Measurements from ENCODE around the gene ERCC3.
"Not testable (repeated sequence)": the region's sequence is repeated elsewhere in the genome, so short reads cannot be mapped to it uniquely, and the experiment has no call there.

The ERCC3 gene

DNA sequence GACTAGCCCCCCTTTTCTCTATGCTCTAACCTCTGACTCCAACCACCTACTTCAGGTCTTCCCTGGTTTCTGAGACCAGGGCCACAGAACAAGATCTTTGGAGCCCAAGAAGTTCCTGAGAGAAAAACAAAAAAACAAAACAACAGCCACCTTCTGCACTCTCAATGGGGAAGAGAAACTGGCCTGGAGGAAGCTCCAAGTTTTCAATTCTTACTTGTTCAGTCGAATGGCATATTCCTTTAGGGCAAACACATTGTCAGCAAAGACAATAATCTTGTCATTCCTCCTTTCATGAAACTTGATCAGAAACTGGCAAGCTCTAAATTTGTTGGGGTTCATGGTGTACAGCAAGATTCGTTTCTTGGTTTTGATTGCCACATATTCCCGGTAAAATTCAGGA is 15.0 kb downstream of the ERCC3 start:
- DNase-seq = no peak

GRCh38 chr2:127277028-127277427 is 16.9 kb downstream of the ERCC3 start:
- DNase-seq = no peak

DNA sequence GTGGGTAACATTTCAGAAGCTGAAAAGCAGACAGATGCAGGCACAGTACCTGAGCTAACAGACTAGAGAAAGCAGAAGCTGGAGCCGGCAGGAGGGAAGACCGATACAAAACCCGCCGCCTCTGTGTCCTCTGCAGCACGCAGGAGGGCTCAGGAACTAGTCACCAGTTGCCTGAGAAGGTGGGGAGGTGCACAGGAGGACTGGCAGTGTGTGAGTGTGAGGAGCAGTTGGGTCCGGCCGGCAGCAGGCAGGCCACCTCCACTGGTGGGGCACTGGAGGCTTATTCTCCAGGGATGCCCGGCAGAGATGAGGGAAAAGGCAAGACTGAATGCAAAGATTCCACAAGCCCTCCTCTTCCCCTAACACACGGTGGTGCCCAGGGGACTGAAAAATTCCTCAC is 18.2 kb downstream of the ERCC3 start:
- no peak for DNase-seq

DNA sequence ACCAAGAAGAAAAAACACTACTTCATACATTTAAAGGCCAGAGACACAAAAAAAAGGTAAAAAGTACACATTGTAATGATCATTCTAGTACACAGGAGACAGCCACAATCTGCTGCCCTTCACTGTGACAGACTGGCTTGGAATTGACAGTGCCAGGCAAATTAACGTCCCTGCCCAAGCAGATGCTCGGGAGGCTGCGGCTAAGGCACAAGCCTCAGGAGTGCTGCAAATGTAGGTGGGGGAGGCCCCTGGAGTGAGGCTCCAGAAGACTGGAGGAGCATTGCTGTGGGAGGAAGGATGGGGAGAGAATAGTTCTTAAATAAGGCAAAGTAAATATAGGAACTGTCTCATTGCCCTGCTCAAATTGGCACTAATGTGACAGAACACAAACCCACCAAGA is 18.6 kb downstream of the ERCC3 start:
- no peak for DNase-seq

DNA sequence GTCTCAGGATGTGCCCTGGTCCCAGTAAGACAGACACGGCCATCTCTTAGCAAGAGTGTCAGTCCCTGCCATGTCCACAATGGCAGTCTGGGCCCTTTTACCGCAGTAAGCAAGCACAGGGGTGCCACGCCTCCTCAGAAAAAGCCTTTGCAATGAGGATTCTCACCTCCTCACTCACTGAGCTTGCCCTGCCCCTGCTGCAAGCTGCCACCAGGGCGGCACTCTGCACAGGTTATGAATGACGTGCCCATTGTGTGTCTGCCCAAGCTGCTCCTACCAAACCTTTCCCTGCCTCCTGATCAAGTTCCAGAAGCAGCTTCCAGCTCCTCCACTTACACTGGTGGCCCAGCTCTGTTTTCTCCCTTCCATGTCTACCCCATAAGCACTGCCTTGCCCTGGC is 23.3 kb downstream of the ERCC3 start:
- DNase-seq = no peak

DNA sequence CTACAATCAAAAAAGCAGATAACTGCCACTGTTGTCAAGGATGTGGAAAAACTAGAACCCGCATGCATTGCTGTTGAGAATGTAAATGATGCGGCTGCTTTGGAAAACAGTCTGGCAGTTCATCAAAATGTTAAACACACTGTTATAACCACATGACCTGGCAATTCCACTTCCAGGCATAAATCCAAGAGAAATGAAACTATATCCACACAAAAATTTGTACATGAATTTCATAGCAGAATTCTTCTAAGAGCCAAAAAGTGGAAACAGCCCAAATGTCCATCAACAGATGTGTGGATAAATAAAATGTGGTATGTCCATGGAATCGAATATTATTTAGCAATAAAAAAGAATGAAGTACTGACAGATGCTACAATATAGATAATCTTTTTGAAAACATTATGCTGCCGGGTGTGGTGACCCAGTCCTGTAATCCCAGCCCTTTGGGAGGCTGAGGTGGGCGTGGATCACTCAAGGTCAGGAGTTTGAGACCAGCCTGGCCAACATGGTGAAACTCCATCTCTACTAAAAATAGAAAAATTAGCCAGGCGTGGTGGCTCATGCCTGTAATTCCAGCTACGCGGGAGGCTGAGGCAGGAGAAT is 32.0 kb downstream of the ERCC3 start:
- no peak for DNase-seq

DNA sequence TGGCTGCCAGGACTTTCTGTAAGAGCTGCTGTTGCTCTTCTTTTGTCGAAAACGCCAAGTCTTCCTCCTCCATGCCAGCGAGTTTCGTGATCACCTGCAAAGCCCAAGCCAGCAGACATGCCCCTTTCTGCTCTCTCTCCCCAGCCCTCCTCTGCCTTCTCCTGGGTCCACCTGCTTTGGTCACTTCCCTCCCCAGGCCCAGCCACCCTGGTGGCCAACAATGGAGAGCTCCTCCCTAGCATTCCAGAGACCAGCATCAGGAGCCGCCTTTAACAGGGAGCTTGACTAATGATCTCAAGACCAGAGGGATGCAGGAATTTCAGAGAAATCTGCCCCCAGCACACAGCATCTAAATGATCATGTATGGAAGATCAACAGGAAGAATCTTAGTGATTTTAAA is 34.6 kb downstream of the ERCC3 start:
- no peak for DNase-seq

GRCh38 chr2:127256866-127257265 is 37.1 kb downstream of the ERCC3 start:
- no peak for DNase-seq

GRCh38 chr2:127256381-127256780 is 37.6 kb downstream of the ERCC3 start:
- no peak for DNase-seq

DNA sequence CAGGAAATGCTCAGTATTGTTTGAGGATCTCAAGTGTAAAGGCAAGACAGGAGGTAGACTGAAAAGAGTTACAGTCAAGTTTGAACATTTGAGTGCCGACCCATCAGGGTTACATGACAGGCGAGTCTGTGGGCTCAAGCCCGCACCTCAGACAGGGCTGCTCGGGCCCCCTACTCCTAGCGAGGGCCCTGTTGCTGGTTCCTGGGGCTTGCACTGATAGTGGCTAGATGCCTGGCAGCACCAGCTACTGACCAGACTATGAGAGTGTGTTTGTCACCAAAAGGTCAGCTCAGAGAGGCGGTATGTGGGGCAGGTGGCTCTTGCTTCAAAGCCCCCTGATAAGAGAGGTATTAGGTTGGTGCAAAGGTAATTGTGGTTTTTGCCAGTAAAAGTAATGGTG is 38.2 kb downstream of the ERCC3 start:
- no peak for DNase-seq

GRCh38 chr2:127255146-127255545 is 38.8 kb downstream of the ERCC3 start:
- DNase-seq = no peak

- no peak for DNase-seq
Observed at GRCh38 chr2:127254386-127254981, 39.5 kb downstream of the ERCC3 start.

GRCh38 chr2:127241184-127241583 is 52.8 kb downstream of the ERCC3 start:
- DNase-seq = not testable (repeated sequence)

DNA sequence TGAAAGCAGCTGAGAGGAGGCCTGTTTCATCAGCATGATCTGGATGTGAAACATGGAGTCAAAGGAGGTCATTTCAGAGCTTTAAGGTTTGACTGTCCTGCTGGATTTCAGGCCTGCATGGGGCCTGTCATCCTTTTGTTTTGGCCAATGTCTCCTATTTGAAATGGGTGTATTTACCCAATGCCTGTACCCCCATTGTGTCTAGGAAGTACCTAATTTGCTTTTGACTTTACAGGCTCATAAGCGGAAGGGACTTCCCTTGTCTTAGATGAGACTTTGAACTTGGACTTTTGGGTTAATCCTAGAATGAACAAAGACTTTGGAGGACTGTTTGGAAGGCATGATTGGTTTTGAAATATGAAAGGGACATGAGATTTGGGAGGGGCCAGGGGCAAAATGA is 54.5 kb downstream of the ERCC3 start:
- no peak for DNase-seq

DNA sequence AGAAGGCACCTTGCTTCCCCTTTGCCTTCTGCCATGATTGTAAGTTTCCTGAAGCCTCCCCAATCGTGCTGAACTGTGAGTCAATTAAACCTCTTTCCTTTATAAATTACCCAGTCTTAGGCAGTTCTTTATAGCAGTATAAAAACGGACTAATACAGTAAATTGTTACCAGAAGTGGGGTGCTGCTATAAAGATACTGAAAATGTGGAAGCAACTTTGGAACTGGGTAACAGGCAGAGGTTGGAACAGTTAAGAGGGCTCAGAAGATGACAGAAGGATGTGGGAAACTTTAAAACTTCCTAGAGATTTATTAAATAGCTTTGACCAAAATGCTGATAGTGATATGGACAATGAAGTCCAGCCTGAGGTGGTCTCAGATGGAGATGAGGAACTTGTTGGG is 56.2 kb downstream of the ERCC3 start:
- not testable (repeated sequence) for DNase-seq

GRCh38 chr2:127235082-127235702 is 58.8 kb downstream of the ERCC3 start:
- no peak for DNase-seq

- no peak for DNase-seq
Observed at GRCh38 chr2:127233710-127234109, 60.2 kb downstream of the ERCC3 start.

DNA sequence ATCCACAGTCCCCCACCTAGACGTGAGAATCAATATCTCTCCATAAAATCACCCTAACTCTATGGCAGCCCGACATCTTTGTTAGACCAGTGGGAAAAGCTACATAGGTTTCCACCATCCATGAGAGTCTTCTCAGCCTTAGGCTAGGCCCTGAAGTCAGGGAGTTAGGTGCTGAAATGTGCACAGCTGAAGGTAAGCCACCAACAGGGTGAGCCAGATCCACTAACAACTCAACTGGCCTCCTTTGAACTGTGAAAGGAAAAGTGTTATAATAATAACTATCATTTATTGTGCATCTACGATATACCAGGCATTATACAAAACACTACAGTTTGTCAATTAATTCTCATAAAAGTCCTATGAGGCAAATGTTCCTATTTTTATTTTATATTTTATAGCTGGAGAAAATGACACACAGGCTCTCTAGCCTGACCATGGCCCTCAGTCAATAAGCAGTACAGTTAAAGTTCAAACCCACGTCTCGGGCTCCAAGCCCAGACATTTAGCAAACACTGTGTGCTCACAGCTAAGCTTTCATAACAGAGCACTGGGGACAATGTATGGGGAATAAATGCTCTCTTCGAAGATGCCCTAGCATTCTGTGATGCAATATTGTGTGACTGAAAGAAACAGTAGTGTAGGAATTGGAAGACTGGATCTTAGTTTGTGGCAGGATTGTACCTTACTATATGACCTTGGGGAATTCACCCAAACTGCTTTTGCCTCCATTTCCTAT is 62.6 kb downstream of the ERCC3 start:
- DNase-seq = no peak

- DNase-seq = no peak
Observed at GRCh38 chr2:127229555-127229954, 64.4 kb downstream of the ERCC3 start.

DNA sequence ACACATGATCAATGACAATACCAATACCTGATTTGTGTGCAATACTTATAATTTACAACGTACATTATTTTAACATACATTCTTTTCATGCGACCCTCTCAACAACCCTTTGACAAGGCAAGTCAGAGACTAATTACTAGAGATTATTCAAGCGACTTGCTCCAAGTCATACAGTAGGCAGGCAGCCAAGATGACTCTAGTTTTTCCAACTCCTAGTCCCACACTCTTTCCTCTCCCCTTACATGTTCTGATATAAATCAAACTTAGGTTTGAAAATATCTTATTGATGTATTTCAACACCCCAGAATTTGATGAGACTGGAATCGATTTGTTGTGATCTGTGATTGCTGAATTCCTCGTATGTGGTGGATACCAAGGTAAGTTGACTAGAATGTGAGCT is 65.8 kb downstream of the ERCC3 start:
- no peak for DNase-seq

DNA sequence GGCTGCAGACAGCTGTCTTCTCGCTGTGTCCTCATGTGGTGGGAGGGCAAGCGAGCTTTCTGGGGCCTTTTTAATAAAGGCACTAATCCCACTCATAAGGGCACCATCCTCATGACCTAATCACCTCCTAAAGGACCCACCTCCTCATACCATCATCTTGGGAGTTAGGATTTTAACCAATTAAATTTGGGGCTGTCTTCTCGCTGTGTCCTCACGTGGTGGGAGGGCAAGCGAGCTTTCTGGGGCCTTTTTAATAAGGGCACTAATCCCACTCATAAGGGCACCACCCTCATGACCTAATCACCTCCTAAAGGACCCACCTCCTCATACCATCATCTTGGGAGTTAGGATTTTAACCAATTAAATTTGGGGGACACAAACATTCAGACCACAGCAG is 66.7 kb downstream of the ERCC3 start:
- not testable (repeated sequence) for DNase-seq

- DNase-seq = peak; percentile 29
Observed at GRCh38 chr2:127226520-127227263, 67.3 kb downstream of the ERCC3 start.

DNA sequence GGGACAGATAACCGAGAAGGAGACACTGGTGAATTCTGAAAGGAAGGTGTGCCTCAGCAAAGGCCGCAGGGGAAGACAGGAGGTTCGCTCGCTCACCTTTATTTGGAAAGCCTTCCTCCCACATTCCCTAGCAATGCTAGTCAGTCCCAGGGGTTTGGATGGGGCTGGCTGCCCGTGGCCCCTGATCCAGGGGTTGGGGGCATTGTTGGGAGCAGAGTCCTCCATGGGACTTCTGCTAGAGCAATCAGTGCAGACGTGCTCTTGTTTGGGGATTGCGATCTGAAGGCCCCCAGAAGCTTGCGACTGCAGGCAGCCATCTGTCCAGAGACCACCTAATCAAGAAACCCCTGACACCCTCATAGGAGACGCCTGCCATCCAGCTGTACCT is 67.8 kb downstream of the ERCC3 start:
- no peak for DNase-seq
